GM18511 (cell line): ENCODE data around the gene VSTM2B.
A peak's percentile ranks its signal among the peaks of the same experiment; 100 is the strongest.

Source experiments
- ATAC-seq: cut with Tn5 transposase; IDR thresholded peaks from one replicate; pipeline ENCODE4 v1.9.1; 2021; ENCODE audit warnings: mild to moderate bottlenecking, moderate library complexity; ENCODE audit not compliant: unreplicated experiment

Gene VSTM2B

DNA sequence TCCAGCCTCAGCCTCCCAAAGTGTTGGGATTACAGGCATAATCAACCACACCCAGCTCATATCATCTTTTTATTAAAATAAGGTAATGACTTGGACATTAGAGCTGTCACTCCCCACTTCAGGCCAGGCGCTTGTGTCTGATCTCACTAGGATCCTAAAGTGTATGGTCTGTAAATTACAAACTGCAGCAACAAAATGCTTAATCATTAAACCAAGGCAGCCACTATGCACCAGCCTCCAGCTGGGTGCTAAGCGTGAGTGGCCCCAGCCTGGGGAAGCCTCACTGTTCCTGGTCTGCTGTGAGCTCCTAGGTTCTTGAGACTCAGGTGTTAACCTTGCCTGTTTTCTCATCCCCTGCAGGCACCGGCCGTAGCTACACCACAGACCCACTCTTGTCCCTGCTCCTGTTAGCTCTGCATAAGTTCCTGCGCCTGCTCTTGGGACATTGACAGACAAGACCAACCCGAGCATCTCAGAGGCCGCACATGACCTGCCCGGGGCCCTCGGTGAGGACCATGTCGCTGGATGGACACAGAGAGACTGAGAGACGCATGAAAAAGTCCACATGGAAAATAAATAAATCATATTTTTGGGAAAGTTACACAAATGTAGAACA lies 37.8 kb downstream of the VSTM2B start:
- no peak for ATAC-seq

DNA sequence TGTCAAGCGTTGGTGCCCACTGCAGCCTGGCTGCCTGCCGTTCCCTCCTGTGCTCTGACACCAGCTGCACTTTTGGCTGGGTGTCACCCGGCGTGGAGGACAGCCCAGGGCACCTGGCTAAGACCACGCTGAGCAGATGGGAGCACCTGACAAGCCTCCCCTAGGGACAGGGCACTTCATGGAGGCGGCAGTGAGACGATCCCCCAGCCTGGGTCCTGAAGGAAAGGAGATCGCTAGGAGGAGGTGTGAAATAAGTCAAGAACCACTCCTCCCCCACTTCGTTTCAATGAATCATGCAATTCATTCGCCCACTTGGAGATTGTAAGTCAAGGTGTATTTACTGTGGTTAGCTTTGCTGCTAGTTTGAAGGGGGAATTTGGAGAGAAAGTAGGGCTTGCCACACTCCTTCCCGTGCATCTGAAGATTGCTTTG lies 38.8 kb downstream of the VSTM2B start:
- no peak for ATAC-seq

DNA sequence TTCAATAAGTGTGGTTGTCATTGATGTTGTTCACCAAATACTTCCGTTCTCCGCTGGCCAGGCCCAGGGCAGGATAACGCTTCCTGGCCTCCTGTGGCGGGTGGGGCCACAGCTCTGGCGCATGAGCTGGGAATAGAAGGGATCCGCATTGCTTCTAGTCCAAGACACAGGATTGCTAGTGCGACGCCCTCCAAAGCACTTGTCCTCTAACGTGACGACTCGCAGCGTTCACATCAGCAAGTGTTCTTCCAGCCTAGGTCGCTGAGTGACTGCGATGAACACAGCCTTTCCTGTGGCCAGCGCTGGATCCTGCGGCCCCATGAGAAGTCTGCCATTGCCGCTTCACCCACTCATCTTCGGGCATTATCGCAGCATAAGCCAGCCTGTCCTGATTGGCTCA lies 39.4 kb downstream of the VSTM2B start:
- ATAC-seq: no peak

- no peak for ATAC-seq
Observed at GRCh38 chr19:29566496-29567054, 40.8 kb downstream of the VSTM2B start.

GRCh38 chr19:29567366-29567915 lies 41.6 kb downstream of the VSTM2B start:
- no peak for ATAC-seq

- no peak for ATAC-seq
Observed at GRCh38 chr19:29568036-29569025, 42.5 kb downstream of the VSTM2B start.

GRCh38 chr19:29569038-29569911 lies 43.5 kb downstream of the VSTM2B start:
- ATAC-seq: no peak

DNA sequence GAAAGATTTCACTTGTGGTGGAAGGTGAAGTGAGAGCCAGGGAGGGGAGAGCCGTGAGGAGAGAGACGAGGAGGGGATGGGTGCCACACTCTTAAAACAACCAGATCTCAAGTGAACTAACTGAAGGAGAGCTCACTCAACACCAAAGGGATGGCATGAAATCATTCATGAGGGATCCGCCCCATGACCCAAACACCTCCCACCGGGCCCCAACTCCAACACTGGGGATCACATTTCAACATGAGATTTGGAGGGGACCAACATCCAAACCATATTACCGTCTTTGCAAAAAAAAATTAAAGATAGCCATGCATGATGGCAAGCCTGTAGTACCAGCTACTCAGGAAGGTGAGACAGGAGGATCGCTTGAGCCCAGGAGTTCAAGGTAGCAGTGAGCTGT lies 45.4 kb downstream of the VSTM2B start:
- ATAC-seq: no peak

GRCh38 chr19:29573486-29573885 lies 47.7 kb downstream of the VSTM2B start:
- ATAC-seq: no peak

DNA sequence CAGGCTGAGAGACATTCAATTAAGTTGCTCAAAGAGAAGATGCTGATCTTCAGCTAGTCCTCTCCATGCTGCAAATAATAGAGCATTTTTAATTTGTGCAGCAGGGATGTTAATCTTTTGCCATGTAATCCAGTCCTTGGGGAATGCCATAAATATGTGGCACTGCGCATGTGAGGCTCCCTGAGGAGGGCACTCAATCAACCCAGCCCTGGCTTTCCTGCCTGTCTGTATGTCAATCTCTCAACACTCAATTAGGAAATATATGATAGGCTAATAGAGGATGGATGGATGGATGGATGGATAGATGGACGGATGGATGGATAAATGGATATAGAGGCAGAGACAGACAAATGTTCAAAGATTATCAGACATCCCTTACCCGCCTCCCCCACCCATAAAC lies 48.7 kb downstream of the VSTM2B start:
- ATAC-seq: no peak

DNA sequence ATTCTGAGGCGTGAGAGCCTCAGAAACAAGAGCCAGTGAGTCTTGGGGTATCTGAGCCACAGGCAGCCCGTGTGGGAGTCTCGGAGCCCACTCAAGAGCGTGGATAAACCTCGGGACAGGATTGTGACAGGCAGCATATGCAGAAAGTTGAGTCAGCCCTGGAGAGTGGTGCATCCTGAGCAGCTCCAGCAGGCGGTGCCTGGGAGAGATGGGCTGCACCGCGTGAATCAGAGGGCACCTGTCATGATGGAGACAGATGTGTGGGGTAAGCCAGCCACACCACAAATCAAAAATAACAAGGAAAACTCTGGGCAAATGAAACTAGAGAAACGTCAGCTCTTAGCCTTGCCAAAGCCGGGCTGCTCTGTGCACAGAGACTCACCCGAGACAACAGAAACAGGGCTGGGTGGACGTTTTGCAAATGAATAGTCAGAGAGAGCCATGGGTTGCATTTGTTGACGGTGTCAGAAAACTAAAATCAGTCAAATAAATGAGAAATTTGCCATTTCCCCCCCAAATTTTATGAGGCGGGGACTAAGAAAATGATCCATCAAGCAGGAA lies 50.3 kb downstream of the VSTM2B start:
- ATAC-seq: no peak

DNA sequence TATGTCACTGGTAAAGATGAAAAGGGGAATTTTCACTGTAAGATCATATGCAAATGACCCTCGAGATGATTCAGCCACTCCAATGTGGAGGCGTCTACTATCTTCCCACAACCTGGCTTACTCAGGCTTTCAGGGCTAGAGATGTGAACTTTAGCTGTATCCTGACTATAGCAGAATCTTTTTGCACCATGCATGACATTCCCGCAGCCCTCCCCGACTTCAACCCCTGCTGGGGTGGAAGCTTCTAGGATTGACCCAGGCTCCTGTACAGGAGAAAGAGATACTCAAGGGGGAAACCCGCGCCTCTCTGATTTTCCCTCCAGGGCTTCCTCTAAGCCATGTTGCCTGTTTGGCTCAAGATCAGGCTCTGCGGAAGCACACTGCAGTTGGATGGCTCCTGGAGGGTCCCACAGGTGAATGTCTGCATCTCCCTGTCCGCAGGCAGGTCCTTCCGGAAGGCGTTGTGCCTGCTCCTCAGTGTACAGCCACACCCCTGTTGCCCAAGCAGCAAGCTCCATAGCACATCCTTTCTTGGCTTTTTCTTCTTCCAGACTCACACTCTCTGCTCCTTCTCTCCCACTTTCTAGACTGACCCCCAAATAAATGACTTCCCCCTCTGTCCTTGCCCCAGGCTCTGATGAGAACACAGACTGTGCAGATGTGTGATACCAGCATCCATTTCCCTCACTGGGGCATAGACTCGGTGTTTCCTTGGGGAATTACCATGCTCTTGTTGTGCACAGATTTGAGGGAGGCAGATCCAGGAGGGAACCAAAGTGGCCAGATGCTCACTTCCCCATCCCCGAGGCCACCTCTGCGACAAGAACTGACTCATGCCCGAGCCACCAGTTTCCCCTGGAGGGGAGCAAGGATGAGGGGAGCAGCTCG lies 51.2 kb downstream of the VSTM2B start:
- ATAC-seq: peak; percentile 69

DNA sequence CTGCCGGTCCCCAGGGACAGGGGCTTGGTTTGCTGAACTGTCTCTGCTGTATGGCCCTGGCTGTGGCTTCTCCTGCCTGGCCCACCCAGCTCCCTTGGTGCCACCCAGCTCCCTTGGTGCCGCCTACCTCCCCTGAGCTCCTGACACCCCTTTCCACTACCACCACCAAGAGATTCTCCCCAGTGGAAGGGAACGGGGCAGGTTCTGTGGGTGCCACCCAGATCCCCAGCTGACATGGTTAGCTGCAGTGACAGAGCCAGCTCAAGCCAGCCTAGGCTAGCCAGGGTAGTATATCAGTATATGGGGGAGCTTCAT lies 51.8 kb downstream of the VSTM2B start:
- no peak for ATAC-seq

- ATAC-seq: no peak
Observed at GRCh38 chr19:29578349-29578748, 52.6 kb downstream of the VSTM2B start.

GRCh38 chr19:29579308-29579910 lies 53.6 kb downstream of the VSTM2B start:
- no peak for ATAC-seq

DNA sequence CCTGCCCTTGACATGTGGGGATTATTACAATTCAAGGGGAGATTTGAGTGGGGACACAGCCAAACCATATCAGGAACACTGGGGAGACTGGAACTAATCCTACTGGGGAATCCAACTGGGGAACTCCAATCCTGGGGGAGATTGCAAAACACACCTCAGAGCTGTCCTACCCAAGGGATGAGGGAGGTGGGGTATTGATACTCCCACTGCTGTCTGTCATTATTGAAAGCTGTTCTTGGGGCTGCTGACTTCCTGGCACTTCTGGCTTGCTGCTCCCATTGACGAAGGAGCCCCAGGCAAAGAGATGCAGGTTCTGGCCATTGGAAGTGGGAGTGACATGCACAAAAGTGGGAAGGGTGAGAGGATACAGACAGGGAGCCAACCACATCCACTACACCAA lies 55.6 kb downstream of the VSTM2B start:
- ATAC-seq: no peak

DNA sequence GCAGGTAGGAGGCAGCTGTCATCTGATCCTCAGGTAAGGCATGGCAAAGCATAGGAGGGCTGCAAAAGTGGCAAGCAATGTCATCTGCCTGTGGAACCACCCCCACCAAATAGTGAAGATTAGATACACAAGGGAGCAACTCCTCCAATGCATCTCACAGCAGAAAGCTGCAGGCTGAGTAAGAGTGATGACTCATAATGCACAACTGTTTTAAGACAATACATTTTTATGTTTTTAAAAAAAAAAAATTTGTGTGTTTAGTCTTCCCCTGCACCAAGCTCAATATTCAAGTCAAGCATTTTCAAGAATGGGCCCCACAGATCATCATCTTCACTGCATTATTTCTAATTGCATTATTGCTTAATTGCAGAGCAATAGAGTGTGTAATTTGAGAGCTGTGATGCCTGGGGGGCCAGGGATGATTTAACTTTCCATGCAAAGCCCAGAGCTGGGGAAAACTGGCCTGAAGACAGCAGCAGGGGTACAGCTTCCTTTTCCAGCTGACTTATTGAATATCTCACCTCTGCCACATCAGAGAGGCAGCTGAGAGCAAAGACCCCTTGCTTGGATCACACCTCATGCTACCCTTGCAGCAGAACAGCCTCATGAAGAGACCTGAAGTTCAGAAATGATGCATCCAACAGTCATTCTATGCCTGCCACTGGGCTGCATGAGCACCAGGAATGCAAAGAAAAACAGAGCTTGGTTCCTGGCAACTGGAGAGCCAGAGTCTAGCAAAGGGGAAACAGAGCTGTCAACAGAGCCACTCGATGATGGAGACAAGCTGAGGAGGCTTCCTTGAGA lies 57.6 kb downstream of the VSTM2B start:
- no peak for ATAC-seq

DNA sequence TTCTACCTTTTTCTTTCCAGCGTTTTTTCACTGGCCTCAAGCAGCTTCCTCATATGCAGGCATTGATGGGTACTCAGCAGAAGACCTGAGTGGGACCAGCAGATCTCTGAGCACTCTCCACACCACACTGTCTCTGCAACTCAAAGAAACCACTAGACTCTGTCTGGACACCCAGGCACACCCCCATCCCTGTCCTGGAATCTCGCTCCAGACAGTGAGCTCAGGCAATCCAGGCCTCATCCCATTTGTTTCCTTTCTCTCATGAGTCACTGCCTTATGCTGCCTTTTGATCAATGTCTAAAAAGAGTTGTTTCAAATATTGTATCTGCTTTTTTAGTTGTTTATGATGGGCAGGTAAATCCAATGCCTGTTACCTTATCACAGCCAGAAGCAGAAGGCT lies 60.6 kb downstream of the VSTM2B start:
- ATAC-seq: no peak
